ENCODE measurements around the gene CANT1.

- no peak for TF ChIP-seq CTCF (IDR thresholded peaks at IDR 0.05)
- no peak for TF ChIP-seq POLR2A (IDR thresholded peaks at IDR 0.05)
- TF ChIP-seq POLR2AphosphoS5 (IDR thresholded peaks at IDR 0.05) = no peak
These were observed 37.3 kb upstream of the CANT1 start for GRCh38 chr17:79046916-79047280.

Data from stomach (tissue), 4 donors.